HepG2 (cell line): Measurements from ENCODE around the gene ZNF618. TPM values are rescaled to one million over a fixed set of nuclear protein-coding genes. Genes with fewer than 3 reads are reported as not detected.

Source experiments
- BCL6 ChIP-seq: IDR thresholded peaks from 2 replicates; pipeline ENCODE4 v1.6.1; 2016; ENCODE audit warnings: missing genetic modification reagents, missing compliant biosample characterization
- CENPX ChIP-seq: sonication (generic); formaldehyde crosslinking; IDR thresholded peaks from 2 replicates; pipeline ENCODE4 v1.9.0; 2021; ENCODE audit warnings: mild to moderate bottlenecking, missing genetic modification reagents, moderate library complexity
- E2F2 ChIP-seq: sonication (generic); formaldehyde crosslinking; IDR thresholded peaks from 2 replicates; pipeline ENCODE4 v1.4.0; 2020; ENCODE audit warnings: missing genetic modification reagents, borderline replicate concordance
- EEA1 ChIP-seq: sonication (generic); formaldehyde crosslinking; IDR thresholded peaks from 2 replicates; pipeline ENCODE4 v1.5.1; 2020; ENCODE audit warnings: mild to moderate bottlenecking, missing genetic modification reagents, borderline replicate concordance
- FOSL1 ChIP-seq: sonication (generic); formaldehyde crosslinking; IDR thresholded peaks from 2 replicates; pipeline ENCODE4 v1.9.0; 2021; ENCODE audit warnings: missing genetic modification reagents, borderline replicate concordance
- HINFP ChIP-seq: sonication (generic); formaldehyde crosslinking; IDR thresholded peaks from 2 replicates; pipeline ENCODE4 v1.4.0; 2020; ENCODE audit warnings: low read depth, mild to moderate bottlenecking, missing genetic modification reagents
- HOXA3 ChIP-seq: sonication (generic); formaldehyde crosslinking; IDR thresholded peaks from 2 replicates; pipeline ENCODE4 v1.5.0; 2020; ENCODE audit warnings: missing genetic modification reagents
- KDM3A ChIP-seq: IDR thresholded peaks from 2 replicates; pipeline ENCODE4 v1.6.1; 2018; ENCODE audit warnings: low read depth, missing compliant biosample characterization
- MTA1 ChIP-seq: sonication (generic); formaldehyde crosslinking; IDR thresholded peaks from 2 replicates; pipeline ENCODE4 v1.4.0; 2020; ENCODE audit warnings: missing genetic modification reagents, mild to moderate bottlenecking, borderline replicate concordance
- PLSCR1 ChIP-seq: sonication (generic); formaldehyde crosslinking; IDR thresholded peaks from 2 replicates; pipeline ENCODE4 v1.5.0; 2020; ENCODE audit warnings: missing genetic modification reagents, mild to moderate bottlenecking, borderline replicate concordance
- RBAK ChIP-seq: sonication (generic); formaldehyde crosslinking; IDR thresholded peaks from 2 replicates; pipeline ENCODE4 v1.5.1; 2020; ENCODE audit warnings: mild to moderate bottlenecking, missing genetic modification reagents
- SRSF1 ChIP-seq: fragments of 200-400 bp; formaldehyde crosslinking; optimal IDR thresholded peaks from 2 replicates; pipeline ENCODE3; 2017; ENCODE audit warnings: mild to moderate bottlenecking, low read depth, low read length, moderate library complexity
- THAP9 ChIP-seq: sonication (generic); formaldehyde crosslinking; IDR thresholded peaks from 2 replicates; pipeline ENCODE4; 2020; ENCODE audit warnings: missing genetic modification reagents, mild to moderate bottlenecking, borderline replicate concordance
- ZNF264 ChIP-seq: sonication (generic); formaldehyde crosslinking; IDR thresholded peaks from 2 replicates; pipeline ENCODE4 v1.4.0; 2020; ENCODE audit warnings: missing genetic modification reagents
- ZNF274 ChIP-seq: sonication (generic); formaldehyde crosslinking; IDR thresholded peaks from 2 replicates; pipeline ENCODE4 v1.5.1; 2020; ENCODE audit warnings: mild to moderate bottlenecking, missing genetic modification reagents
- ZNF577 ChIP-seq: sonication (generic); formaldehyde crosslinking; IDR thresholded peaks from 2 replicates; pipeline ENCODE4 v1.4.0; 2020; ENCODE audit warnings: mild to moderate bottlenecking, low read depth, missing genetic modification reagents, borderline replicate concordance
- ZNF616 ChIP-seq: sonication (generic); formaldehyde crosslinking; IDR thresholded peaks from 2 replicates; pipeline ENCODE4 v1.5.0; 2020; ENCODE audit warnings: low read depth, mild to moderate bottlenecking, missing genetic modification reagents
- ZNF629 ChIP-seq: sonication (generic); formaldehyde crosslinking; conservative IDR thresholded peaks from 2 replicates; pipeline ENCODE4 v1.5.0; 2020; ENCODE audit warnings: missing genetic modification reagents
- ZNF780A ChIP-seq: sonication (generic); formaldehyde crosslinking; IDR thresholded peaks from 2 replicates; pipeline ENCODE4 v1.8.0; 2022; ENCODE audit warnings: mild to moderate bottlenecking, missing genetic modification reagents, moderate library complexity
- polyA plus RNA-seq, 8 experiments: library from polyadenylated mRNA; depleted of rRNA in 3 of 8; stranded (reverse) in 7 of 8; unstranded in 1 of 8; fragments of >200 nt; fragmentation: Illumina TruSeq in 4 of 8; extraction: Trizol in 4 of 8; gene quantifications; 2 replicates each; pipeline versions ENCODE4 v1.2.1 to v1.2.3, GENCODE V29; 2011 to 2016; ENCODE audit warnings: low read depth in 4 of 8, missing spikeins in 1 of 8, mixed read lengths in 1 of 8; ENCODE audit not compliant: insufficient read depth in 1 of 8
- total RNA-seq, 5 experiments: library from RNA; depleted of rRNA; stranded (reverse); fragments of >200 nt; fragmentation: Illumina TruSeq; extraction: Trizol; gene quantifications; 2 replicates each; pipeline ENCODE4 v1.2.3, GENCODE V29; 2016; ENCODE audit warnings: low read depth in 1 of 5

Gene ZNF618
- total and polyA plus RNA-seq, 2 of the 13 experiments (the other 11 are each of a cell fraction or from before 2014, with no cell fraction given): 0.07 TPM

GRCh38 chr9:114082017-114082762 is 206.1 kb downstream of the ZNF618 start (continued):
- peak; percentile 87; the same call in 1 of the 2 replicates for TF ChIP-seq ZNF274 (CRISPR knock-in tag)
- no peak; the same call in 1 of the 2 replicates for TF ChIP-seq MTA1
- no peak; the same call in 1 of the 2 replicates for TF ChIP-seq HINFP (CRISPR knock-in tag)
- peak; percentile 81 for TF ChIP-seq HOXA3
- no peak for TF ChIP-seq PLSCR1 (CRISPR knock-in tag)
- peak; percentile 68; the same call in 1 of the 2 replicates for TF ChIP-seq KDM3A (CRISPR knock-in tag)
- TF ChIP-seq ZNF577: no peak
- TF ChIP-seq ZNF780A: no peak
- TF ChIP-seq ZNF264 (CRISPR knock-in tag): no peak; the same call in 1 of the 2 replicates
- no peak for TF ChIP-seq EEA1 (CRISPR knock-in tag)
- TF ChIP-seq CENPX (CRISPR knock-in tag): no peak
- TF ChIP-seq RBAK (CRISPR knock-in tag): no peak
- TF ChIP-seq E2F2 (CRISPR knock-in tag): no peak; the same call in 1 of the 2 replicates
- TF ChIP-seq THAP9 (CRISPR knock-in tag): peak; percentile 82
- no peak for TF ChIP-seq FOSL1 (CRISPR knock-in tag)
- TF ChIP-seq BCL6 (CRISPR knock-in tag): peak; percentile 83
- TF ChIP-seq ZNF616 (CRISPR knock-in tag): 0 out of 2 replicates have a peak, but pooled peaks have one; percentile 29
- TF ChIP-seq SRSF1: no peak
- no peak; the same call in 1 of the 2 replicates for TF ChIP-seq ZNF629
